SIG-M5 treated with dmso at 0.1 percent for 504 hours (cell line): ENCODE measurements around the gene WFIKKN2.
A peak's percentile ranks its signal among the peaks of the same experiment; 100 is the strongest.

Source experiments
- DNase-seq: peaks from one replicate; lab custom pipeline; 2025; ENCODE audit not compliant: unreplicated experiment; lab: John Stamatoyannopoulos, UW

WFIKKN2 gene

DNA sequence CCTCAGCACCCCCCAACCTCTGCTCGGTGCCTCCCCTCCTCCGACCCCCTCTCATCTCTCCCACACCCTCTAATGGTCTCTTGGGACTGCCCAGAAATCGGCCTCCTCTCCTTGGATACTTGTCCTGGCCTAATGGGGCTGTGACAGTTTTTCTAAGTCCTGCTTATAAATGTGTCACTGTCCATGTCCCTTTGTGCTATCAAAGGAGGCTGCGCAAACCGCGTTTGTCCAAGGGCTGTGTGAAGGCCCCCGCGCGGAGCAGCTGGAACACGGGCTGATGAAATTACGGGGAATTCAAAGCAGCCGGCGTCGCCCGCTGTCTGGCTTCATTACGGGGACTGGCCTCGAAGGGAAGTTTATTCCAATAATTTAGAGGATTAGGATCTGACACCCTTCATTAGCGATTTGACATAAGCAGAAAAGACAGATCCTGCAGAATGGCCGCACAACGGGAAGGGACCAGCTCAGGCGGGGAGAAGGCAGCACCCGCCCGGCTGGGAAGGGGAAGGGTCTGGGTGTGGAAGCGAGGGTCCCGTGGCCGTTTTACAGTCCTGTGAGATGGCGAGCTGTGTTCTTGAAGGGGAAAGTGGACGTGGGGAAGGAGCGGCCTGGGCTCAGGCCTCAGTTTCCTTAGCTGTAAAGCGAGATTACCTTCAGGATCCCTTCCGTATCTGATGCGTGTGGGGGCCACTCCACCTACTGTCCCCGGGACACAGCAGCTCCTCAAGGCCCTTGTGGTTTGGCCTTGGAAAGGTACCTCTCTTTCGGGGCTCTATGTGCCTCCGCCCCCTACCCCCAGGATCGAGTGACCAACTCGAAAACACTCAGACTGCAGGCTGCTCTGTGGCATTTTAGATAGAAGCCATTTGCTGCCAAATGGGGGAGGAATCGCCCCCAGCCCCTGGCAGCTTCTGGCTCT is 1.6 kb upstream of the WFIKKN2 start:
- DNase-seq: no peak

GRCh38 chr17:50834429-50835300 is 721 bp upstream of the WFIKKN2 start:
- no peak for DNase-seq

DNA sequence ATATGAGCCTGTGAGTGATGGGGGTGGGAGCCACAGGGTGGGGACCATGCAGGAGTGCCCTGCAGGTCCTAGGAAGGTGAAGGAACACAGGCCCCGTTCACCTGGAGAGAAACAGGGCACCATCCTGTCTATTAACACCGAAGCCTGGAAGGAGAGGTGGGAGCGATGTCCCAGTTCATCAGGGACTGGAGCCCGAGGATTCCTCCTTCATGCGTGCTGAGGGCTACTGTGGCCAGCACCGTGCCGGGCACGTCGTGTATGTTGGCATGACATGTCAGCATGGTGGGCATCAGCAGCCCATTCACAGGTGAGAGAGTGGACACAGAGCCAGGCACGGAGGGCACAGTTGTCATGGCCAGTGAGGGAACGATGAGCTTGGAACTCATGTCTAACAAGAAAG is 1.4 kb downstream of the WFIKKN2 start:
- no peak for DNase-seq

DNA sequence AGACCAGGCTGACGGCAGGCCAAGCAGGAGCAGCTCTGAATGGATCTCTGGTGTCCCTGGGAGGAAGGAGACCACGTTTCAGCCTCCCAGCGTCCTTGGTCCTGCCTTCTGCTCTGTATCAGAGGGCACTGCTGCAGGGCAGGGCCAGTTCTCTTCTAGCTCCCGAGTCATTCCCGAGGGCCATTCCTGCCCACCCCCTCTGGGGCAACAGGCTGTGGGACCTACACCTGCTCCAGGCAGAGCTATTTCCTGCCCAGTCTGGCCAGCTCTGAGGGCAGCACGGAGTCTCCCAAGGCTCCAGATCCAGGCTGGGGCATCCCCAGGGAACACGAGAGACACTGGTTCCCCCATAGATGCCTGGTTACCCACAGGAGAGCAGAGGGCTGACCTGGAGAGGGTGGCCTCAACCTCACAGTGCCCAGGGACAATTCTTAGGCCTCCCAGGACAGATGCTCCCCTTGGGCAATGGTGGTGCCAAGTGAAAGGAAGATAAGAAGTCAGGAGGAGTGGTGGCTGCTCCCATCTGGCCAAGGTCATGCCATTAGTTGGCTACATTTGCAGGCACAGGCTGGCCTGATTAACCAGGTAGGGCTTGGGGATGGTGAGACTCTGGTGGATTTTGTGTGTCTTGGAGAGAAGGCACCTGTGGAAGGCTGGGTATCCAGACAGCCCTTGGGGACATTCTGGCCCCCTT is 2.0 kb downstream of the WFIKKN2 start:
- DNase-seq: no peak

DNA sequence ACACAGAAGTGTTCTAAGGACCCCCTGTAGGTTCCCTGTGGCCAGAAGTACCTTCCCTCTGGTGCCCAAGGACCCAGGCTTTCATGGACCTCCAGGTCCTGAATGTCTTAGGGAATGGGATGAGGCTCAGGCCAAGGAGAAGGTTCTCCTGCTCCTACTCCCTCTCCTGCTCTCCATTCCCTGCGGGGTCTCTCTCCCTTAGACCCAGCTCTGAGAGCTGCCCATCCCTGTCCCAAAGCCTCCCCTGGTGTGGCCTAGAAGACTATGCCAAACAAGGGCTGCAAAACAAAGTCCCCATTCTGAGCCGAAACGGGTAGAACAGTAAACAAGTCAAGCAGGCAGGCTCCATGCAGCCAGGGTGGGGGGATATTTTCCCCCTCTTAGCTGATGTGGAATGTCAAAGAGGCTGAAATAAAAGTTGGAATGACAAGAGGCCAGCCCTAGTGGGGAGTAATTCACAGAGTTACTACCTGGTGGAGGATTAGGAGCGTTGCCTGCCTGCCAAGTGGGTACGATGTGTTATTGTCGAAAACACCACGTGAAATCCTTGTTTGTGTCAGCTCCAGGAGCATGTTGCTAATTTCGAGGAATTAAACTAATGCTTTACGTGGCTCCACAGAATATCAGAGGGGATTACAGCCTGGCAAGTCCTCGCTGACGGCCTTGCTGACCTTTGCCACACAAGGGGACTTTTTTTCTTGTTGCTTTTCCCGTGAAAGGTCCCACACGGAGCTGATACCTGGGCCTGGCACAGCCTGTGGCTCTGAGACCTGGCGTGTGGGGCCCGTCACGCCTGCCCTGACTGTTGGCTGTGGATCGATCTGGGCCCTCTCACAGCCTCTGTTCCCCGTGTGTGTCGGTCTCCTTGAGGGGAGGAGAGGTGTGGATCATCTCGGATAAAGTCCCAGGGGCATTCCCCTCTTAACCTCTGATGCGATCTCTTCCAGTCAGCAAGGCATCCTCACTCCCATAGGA is 2.9 kb downstream of the WFIKKN2 start:
- DNase-seq: no peak

- no peak for DNase-seq
Measured at GRCh38 chr17:50839591-50840310, 4.4 kb downstream of the WFIKKN2 start.

- DNase-seq: no peak
Measured at GRCh38 chr17:50840311-50840851, 5.0 kb downstream of the WFIKKN2 start.

DNA sequence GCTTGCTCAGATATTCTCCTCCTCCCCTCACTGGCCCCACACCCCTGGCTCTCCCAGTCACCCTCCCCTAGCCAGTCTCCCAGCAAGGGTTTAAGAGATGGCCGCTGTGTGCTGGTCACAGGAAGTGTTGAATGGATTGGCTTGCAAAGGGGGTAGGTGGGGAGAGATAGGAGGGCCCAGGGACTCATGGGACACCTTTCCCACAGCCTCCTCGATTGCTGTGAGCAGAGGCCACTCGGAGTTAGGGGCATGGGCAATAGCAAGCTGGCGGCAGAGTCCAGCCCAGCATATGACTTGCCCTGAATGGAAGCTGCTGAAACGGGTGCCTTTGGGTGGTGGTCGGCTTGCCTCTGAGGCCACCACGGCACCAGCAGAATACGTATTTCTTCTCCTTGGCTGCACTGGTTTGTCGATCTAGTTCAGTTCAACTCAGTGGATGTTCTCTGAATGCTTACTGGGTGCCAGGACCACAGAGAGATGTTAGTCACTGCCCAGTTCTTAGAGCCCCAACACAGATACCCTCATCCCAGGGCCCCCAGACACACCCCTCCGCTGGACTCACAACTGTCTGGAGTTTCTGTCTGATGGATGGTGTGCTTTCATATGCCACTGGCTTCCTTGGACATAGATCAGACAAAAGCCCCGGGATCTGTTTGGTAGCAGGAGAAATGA is 6.0 kb downstream of the WFIKKN2 start:
- DNase-seq: no peak

- peak; percentile 73 for DNase-seq
Measured at GRCh38 chr17:50841949-50842354, 6.6 kb downstream of the WFIKKN2 start.

DNA sequence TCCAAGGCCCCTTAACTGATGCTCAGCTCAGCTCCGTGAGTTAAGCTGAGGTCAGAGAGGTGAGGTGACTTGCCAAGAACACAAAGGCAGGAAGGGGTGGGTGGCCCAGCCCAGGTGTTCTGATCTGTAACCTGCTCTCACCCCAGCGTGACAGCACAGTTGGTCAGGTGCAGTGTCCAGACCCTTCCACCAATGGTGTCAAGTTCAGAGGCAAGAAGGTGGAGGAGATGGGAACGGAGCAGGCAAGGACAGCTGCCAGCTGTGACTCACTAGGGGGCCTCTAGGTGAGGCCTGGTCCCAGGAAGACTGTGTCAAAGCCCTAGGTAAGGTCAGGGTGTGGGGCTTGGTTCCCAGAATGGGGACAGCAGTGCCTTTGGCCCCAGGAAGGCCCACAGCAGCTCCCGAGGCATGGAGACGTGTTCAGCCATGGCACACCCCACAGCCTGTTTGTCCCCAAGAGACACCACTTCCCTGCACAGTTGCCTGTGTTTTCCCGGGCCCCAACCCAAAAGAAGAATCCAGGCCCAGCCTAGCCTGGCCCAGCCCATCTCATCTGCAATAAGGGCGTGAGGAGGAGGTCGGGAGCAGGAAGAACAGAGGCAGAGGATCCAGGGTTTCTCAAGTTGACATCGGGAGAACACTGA is 7.2 kb downstream of the WFIKKN2 start:
- no peak for DNase-seq

- DNase-seq: no peak
Measured at GRCh38 chr17:50843150-50843905, 7.9 kb downstream of the WFIKKN2 start.

- no peak for DNase-seq
Measured at GRCh38 chr17:50844117-50844700, 8.8 kb downstream of the WFIKKN2 start.

DNA sequence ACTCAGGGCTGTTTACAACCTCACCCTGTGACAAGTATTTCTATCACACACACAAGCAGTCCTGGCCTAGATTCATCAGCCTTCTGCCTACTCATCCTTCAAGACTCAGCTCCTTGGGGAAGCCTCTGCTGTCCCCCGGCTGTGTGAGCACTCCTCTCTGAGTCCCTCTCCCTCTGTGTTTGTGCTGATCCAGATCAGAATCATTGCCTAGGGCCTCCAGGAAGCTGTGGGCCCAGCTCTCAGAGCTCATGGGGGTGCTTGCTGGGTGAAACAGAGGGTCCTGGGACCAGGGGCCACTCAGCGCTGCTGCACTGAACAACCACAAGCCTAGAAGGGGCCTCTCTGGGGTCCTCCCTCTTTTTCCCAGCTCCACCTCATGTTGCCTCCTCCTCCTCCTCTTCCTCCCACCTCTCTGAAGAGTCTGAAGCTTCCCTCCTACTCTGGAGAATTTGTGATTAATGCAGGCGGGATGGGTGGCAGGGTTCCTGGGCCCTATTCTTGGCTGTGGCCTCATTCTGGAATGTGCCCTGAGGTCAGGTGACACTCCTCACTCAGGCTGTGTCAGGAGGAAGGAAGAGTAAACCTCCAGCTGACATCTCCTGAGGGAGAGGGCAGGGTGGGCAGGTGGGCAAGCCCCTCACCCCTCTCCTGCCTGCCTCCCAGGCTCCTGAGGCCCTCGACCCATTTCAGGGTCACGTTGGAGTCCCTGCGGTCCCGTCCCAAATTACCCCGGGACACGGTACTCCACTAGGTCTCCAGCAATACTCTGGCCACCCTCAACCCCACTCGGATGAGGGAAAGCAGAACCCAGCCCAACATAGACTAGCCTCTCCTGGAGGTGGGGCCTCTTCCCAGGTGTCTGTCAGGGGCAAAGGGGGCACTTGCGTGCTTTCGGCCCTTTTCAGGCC is 10.1 kb downstream of the WFIKKN2 start:
- DNase-seq: no peak

DNA sequence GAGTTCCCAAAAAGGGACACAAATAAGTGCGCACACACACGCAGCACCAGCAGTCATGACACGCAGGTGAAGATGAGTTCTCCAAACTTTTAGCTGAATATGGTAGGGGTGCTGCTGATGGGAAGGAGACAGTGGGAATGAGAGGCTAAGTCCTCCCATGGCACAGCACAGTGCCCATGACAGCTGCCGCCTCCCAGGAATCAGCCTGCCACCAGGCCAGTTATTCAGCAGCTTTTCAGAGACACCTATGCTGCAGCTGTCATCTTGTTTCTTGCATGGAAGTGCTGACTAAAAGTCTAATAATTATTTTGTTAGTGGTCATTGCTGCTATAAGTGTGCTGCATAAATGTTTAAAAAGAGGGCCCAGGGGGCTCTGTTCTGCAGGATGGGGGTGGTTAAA is 12.2 kb downstream of the WFIKKN2 start:
- no peak for DNase-seq

- DNase-seq: no peak
Measured at GRCh38 chr17:50848039-50848438, 12.7 kb downstream of the WFIKKN2 start.

DNA sequence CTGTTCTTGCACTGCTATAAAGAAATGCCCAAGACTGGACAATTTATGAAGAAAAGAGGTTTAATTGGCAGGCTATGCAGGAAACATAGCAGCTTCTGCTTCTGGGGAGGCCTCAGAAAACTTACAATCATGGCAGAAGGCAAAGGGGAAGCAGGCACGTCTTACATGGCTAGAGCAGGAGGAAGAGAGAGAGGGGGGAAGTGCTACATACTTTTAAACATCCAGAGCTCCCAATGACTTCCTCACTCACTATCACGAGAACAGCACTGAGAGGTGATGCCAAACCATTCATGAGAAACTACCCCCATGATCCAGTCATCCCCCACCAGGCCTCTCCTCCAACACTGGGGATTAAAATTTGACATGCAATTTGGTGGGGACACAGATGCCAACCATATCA is 13.3 kb downstream of the WFIKKN2 start:
- peak; percentile 22 for DNase-seq
